ENCODE measurements around the gene GOSR2. TPM values are rescaled to one million over a fixed set of nuclear protein-coding genes. Genes with fewer than 3 reads are reported as not detected.

GOSR2 gene
- total and polyA plus RNA-seq, 2 of the 13 experiments (the other 11 are each of a cell fraction or from before 2014, with no cell fraction given), result 61.5 to 63.9 TPM

GRCh38 chr17:46942441-46943217 lies 19.7 kb downstream of the GOSR2 start (continued):
- TF ChIP-seq E2F1 (CRISPR knock-in tag; IDR thresholded peaks at IDR 0.05) (no peak), ZNF343 (CRISPR knock-in tag; IDR thresholded peaks at IDR 0.05) (no peak), ZNF281 (CRISPR knock-in tag; IDR thresholded peaks at IDR 0.05; ENCODE audit: borderline replicate concordance) (peak; percentile 16; the same call in 1 of the 2 replicates), ZNF276 (CRISPR knock-in tag; IDR thresholded peaks at IDR 0.05; ENCODE audit: low read depth) (no peak; the same call in 1 of the 2 replicates), CREB3 (CRISPR knock-in tag; IDR thresholded peaks at IDR 0.05) (no peak), ZHX1 (CRISPR knock-in tag; IDR thresholded peaks at IDR 0.05; ENCODE audit: low read depth) (no peak), ZNF160 (CRISPR knock-in tag; IDR thresholded peaks at IDR 0.05) (no peak), IRF2 (CRISPR knock-in tag; IDR thresholded peaks at IDR 0.05) (peak; percentile 77; the same call in 1 of the 2 replicates), POLR2G (IDR thresholded peaks at IDR 0.05; ENCODE audit: low read depth, low read length) (peak; percentile 62; the same call in 1 of the 2 replicates), AGO2 (optimal IDR thresholded peaks at IDR 0.05; ENCODE audit: low read depth, low read length) (no peak), E2F2 (CRISPR knock-in tag; IDR thresholded peaks at IDR 0.05; ENCODE audit: borderline replicate concordance) (no peak), SRSF4 (IDR thresholded peaks at IDR 0.05; ENCODE audit: low read depth, low read length, poor library complexity, severe bottlenecking) (no peak), ZNF446 (CRISPR knock-in tag; IDR thresholded peaks at IDR 0.05) (no peak), SYNCRIP (IDR thresholded peaks at IDR 0.05; ENCODE audit: insufficient read depth, low read depth, low read length) (no peak), ISL2 (CRISPR knock-in tag; IDR thresholded peaks at IDR 0.05) (no peak), KLF13 (CRISPR knock-in tag; IDR thresholded peaks at IDR 0.05) (no peak), ZSCAN12 (CRISPR knock-in tag; IDR thresholded peaks at IDR 0.05) (no peak)

Data from HepG2 (cell line).